GM15510 (cell line): ENCODE measurements around the gene MFSD6.

Experiments used
- POLR2A ChIP-seq: IDR thresholded peaks from 3 replicates; pipeline ENCODE4 v1.6.1; 2011; ENCODE audit warnings: borderline replicate concordance; ENCODE audit not compliant: insufficient read length; ENCODE audit errors: extremely low read depth

MFSD6 gene

GRCh38 chr2:190515687-190516086 is 107.5 kb downstream of the MFSD6 start:
- no peak for TF ChIP-seq POLR2A

GRCh38 chr2:190517468-190517867 is 109.3 kb downstream of the MFSD6 start:
- TF ChIP-seq POLR2A: no peak

- no peak for TF ChIP-seq POLR2A
These were observed 112.0 kb downstream of the MFSD6 start for GRCh38 chr2:190519975-190520767.

GRCh38 chr2:190524928-190525327 is 116.8 kb downstream of the MFSD6 start:
- no peak for TF ChIP-seq POLR2A

GRCh38 chr2:190526105-190526750 is 118.1 kb downstream of the MFSD6 start:
- TF ChIP-seq POLR2A: no peak

- TF ChIP-seq POLR2A: no peak
These were observed 119.1 kb downstream of the MFSD6 start for GRCh38 chr2:190527214-190527613.

- TF ChIP-seq POLR2A: no peak
These were observed 119.8 kb downstream of the MFSD6 start for GRCh38 chr2:190527918-190528317.

GRCh38 chr2:190528521-190529001 is 120.4 kb downstream of the MFSD6 start:
- no peak for TF ChIP-seq POLR2A

- no peak for TF ChIP-seq POLR2A
These were observed 121.5 kb downstream of the MFSD6 start for GRCh38 chr2:190529486-190530247.

GRCh38 chr2:190530248-190530900 is 122.2 kb downstream of the MFSD6 start:
- TF ChIP-seq POLR2A: no peak

GRCh38 chr2:190532581-190532980 is 124.4 kb downstream of the MFSD6 start:
- TF ChIP-seq POLR2A: no peak

GRCh38 chr2:190533175-190533967 is 125.2 kb downstream of the MFSD6 start:
- TF ChIP-seq POLR2A: no peak

- no peak for TF ChIP-seq POLR2A
These were observed 125.8 kb downstream of the MFSD6 start for GRCh38 chr2:190533968-190534309.
